Measurements from ENCODE around the gene TNFRSF1B.
A peak's percentile ranks its signal among the peaks of the same experiment; 100 is the strongest.

TNFRSF1B gene

GRCh38 chr1:12232221-12232620 lies 65.4 kb downstream of the TNFRSF1B start:
- ChIA-PET CTCF (no interaction called here), POLR2A (no interaction called here)
- Histone ChIP-seq H3K4me3 (ENCODE audit: low read depth, low read length) (no peak overlapping the region), H3K9me3 (ENCODE audit: control insufficient read depth, insufficient read depth, low read depth, low read length) (no peaks in the 10 kb centered on the region), H3K4me1 (ENCODE audit: control insufficient read depth, insufficient read depth, low read length) (0 out of 2 replicates have a peak, but pooled peaks cover 3% of the 10 kb centered on the region), H3K36me3 (ENCODE audit: control insufficient read depth in 2 of 2, insufficient read depth in 1 of 2, low read length in 2 of 2) (peaks cover 0 to 28% of the 10 kb centered on the region in 2 experiments), H3K27ac (ENCODE audit: extremely low read depth, low read depth, low read length) (no peak overlapping the region)
- TF ChIP-seq ZNF354C (tag by site-specific recombination; IDR thresholded peaks at IDR 0.05; ENCODE audit: borderline replicate concordance, low read depth) (no peak), ZXDB (tag by site-specific recombination; IDR thresholded peaks at IDR 0.05) (no peak), ZNF645 (tag by site-specific recombination; IDR thresholded peaks at IDR 0.05) (no peak), ZNF791 (tag by site-specific recombination; IDR thresholded peaks at IDR 0.05) (no peak), SP2 (tag by site-specific recombination; IDR thresholded peaks at IDR 0.05) (no peak)

GRCh38 chr1:12244078-12244477 lies 77.3 kb downstream of the TNFRSF1B start:
- Histone ChIP-seq H3K36me3 (ENCODE audit: control insufficient read depth in 2 of 2, insufficient read depth in 1 of 2, low read length in 2 of 2) (peaks cover 26 to 71% of the 10 kb centered on the region in 2 experiments), H3K4me1 (ENCODE audit: control insufficient read depth, insufficient read depth, low read length) (no peaks in the 10 kb centered on the region), H3K9me3 (ENCODE audit: control insufficient read depth, insufficient read depth, low read depth, low read length) (no peaks in the 10 kb centered on the region), H3K27ac (ENCODE audit: extremely low read depth, low read depth, low read length) (no peak overlapping the region), H3K4me3 (ENCODE audit: low read depth, low read length) (no peak overlapping the region)
- no peak for TF ChIP-seq ZNF677 (tag by site-specific recombination; IDR thresholded peaks at IDR 0.05)
- no peak for TF ChIP-seq ZNF549 (tag by site-specific recombination; IDR thresholded peaks at IDR 0.05)
- TF ChIP-seq PRDM1 (tag by site-specific recombination; IDR thresholded peaks at IDR 0.05), result peak; percentile 26; the same call in 1 of the 2 replicates
- no peak for TF ChIP-seq ZBTB20 (tag by site-specific recombination; IDR thresholded peaks at IDR 0.05)
- no peak for TF ChIP-seq ZNF560 (tag by site-specific recombination; IDR thresholded peaks at IDR 0.05; ENCODE audit: borderline replicate concordance)
- TF ChIP-seq YY1 (tag by site-specific recombination; IDR thresholded peaks at IDR 0.05), result no peak
- no peak for TF ChIP-seq CTCF (tag by site-specific recombination; IDR thresholded peaks at IDR 0.05)
- CTCF ChIA-PET, result interaction anchor here (0.6 to 1.9 kb wide), 10 partner anchors 10 to 406 kb away, joined by 3 to 8 read pairs (median 3); no protein-coding TSS in a partner anchor
- POLR2A ChIA-PET, result no interaction called here

- H3K9me3 ChIP-seq (ENCODE audit: control insufficient read depth, insufficient read depth, low read depth, low read length), result no peaks in the 10 kb centered on the region
- H3K36me3 ChIP-seq (ENCODE audit: control insufficient read depth in 2 of 2, insufficient read depth in 1 of 2, low read length in 2 of 2), result peaks cover 26 to 76% of the 10 kb centered on the region in 2 experiments
- TF ChIP-seq ZNF211 (tag by site-specific recombination; IDR thresholded peaks at IDR 0.05; ENCODE audit: low read depth) (no peak), ZNF121 (tag by site-specific recombination; IDR thresholded peaks at IDR 0.05) (no peak), ZNF561 (tag by site-specific recombination; IDR thresholded peaks at IDR 0.05; ENCODE audit: borderline replicate concordance) (no peak), KLF8 (tag by site-specific recombination; IDR thresholded peaks at IDR 0.05) (no peak), KLF10 (tag by site-specific recombination; IDR thresholded peaks at IDR 0.05) (no peak), ZBTB6 (tag by site-specific recombination; IDR thresholded peaks at IDR 0.05) (no peak), ZBTB26 (tag by site-specific recombination; optimal IDR thresholded peaks at IDR 0.05) (no peak), ZNF202 (tag by site-specific recombination; IDR thresholded peaks at IDR 0.05; ENCODE audit: borderline replicate concordance) (no peak)
- H3K27ac ChIP-seq (ENCODE audit: extremely low read depth, low read depth, low read length), result no peak overlapping the region
- CTCF ChIA-PET, result interaction anchor here (0.6 to 1.9 kb wide), 8 partner anchors 10 to 214 kb away, joined by 3 to 8 read pairs (median 3); no protein-coding TSS in a partner anchor
- POLR2A ChIA-PET, result no interaction called here
- H3K4me1 ChIP-seq (ENCODE audit: control insufficient read depth, insufficient read depth, low read length), result no peaks in the 10 kb centered on the region
- H3K4me3 ChIP-seq (ENCODE audit: low read depth, low read length), result no peak overlapping the region
Observed at GRCh38 chr1:12244585-12244984, 77.8 kb downstream of the TNFRSF1B start.

Measured in HEK293 (cell line).